Astrocyte (in vitro differentiated cells and primary cell): ENCODE measurements around the gene ZNF595.

Experiments
- EZH2 ChIP-seq: IDR thresholded peaks from 2 replicates; pipeline ENCODE4 v1.6.1; 2012; ENCODE audit warnings: mild to moderate bottlenecking, low read length, inconsistent platforms; ENCODE audit not compliant: insufficient read depth
- TF ChIP-seq, protein P1 (sequence below): IDR thresholded peaks from 2 replicates; pipeline ENCODE4 v1.5.1; 2011; ENCODE audit warnings: low read depth, mild to moderate bottlenecking, inconsistent platforms, low read length, moderate library complexity; ENCODE audit not compliant: insufficient read depth

DNA sequence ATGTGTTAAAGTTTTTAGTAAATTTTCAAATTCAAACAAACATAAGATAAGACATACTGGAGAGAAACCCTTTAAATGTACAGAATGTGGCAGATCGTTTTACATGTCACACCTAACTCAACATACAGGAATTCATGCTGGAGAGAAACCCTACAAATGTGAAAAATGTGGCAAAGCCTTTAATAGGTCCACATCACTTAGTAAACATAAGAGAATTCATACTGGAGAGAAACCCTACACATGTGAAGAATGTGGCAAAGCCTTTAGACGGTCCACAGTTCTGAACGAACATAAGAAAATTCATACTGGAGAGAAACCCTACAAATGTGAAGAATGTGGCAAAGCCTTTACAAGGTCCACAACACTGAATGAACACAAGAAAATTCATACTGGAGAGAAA lies 32.8 kb downstream of the ZNF595 start:
- TF ChIP-seq, protein P1, sequence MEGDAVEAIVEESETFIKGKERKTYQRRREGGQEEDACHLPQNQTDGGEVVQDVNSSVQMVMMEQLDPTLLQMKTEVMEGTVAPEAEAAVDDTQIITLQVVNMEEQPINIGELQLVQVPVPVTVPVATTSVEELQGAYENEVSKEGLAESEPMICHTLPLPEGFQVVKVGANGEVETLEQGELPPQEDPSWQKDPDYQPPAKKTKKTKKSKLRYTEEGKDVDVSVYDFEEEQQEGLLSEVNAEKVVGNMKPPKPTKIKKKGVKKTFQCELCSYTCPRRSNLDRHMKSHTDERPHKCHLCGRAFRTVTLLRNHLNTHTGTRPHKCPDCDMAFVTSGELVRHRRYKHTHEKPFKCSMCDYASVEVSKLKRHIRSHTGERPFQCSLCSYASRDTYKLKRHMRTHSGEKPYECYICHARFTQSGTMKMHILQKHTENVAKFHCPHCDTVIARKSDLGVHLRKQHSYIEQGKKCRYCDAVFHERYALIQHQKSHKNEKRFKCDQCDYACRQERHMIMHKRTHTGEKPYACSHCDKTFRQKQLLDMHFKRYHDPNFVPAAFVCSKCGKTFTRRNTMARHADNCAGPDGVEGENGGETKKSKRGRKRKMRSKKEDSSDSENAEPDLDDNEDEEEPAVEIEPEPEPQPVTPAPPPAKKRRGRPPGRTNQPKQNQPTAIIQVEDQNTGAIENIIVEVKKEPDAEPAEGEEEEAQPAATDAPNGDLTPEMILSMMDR: no peak
- TF ChIP-seq EZH2: no peak
